Upper lobe of left lung (tissue), 6 donors: ENCODE results near the gene CHCHD3. TPM values are rescaled to one million over a fixed set of nuclear protein-coding genes. Genes with fewer than 3 reads are reported as not detected.

ENCODE experiments used
- ATAC-seq, 2 donors: fragments of 200-7000 bp; cut with Tn5 transposase; one replicate each; pipeline ENCODE4 v1.9.1; 2022; ENCODE audit warnings: mild to moderate bottlenecking in 2 of 2, moderate library complexity in 2 of 2; ENCODE audit not compliant: low FRiP score in 2 of 2
- DNase-seq, 2 donors: peaks; one replicate each; pipeline ENCODE4 v3.0.0-alpha.2; 2019 to 2020
- H3K27ac ChIP-seq, 4 donors: fragments of 200-600 bp; sonication (generic); one replicate each; pipeline ENCODE4 v1.5.1; 2016 to 2019
- H3K27me3 ChIP-seq, 4 donors: fragments of 200-600 bp; sonication (generic); one replicate each; pipeline ENCODE4 v1.5.1; 2017 to 2019
- H3K36me3 ChIP-seq, 4 donors: fragments of 200-600 bp; sonication (generic); one replicate each; pipeline ENCODE4 v1.5.1; 2016 to 2019
- H3K4me1 ChIP-seq, 4 donors: fragments of 200-600 bp; sonication (generic); one replicate each; pipeline ENCODE4 v1.5.1; 2018 to 2019
- H3K4me3 ChIP-seq, 4 donors: fragments of 200-600 bp; sonication (generic); one replicate each; pipeline ENCODE4 v1.5.1; 2017 to 2019; ENCODE audit warnings: mild to moderate bottlenecking in 2 of 4, moderate library complexity in 1 of 4
- H3K9me3 ChIP-seq, 4 donors: fragments of 200-600 bp; sonication (generic); one replicate each; pipeline ENCODE4 v1.5.1; 2018 to 2019
- EP300 ChIP-seq, 4 donors: sonication (generic); formaldehyde crosslinking; IDR thresholded peaks; one replicate each; pipeline ENCODE4 v1.5.1; 2017; ENCODE audit warnings: antibody characterized with exemption in 4 of 4, control low read depth in 2 of 4
- POLR2A ChIP-seq, 4 donors: fragments of 450-650 bp; IDR thresholded peaks; one replicate each; pipeline ENCODE4 v1.5.1; 2016 to 2017; ENCODE audit warnings: antibody characterized with exemption in 4 of 4, mild to moderate bottlenecking in 2 of 4
- POLR2AphosphoS5 ChIP-seq, 2 donors: sonication (generic); formaldehyde crosslinking; IDR thresholded peaks; one replicate each; pipeline ENCODE4 v1.5.1; 2017; ENCODE audit warnings: antibody characterized with exemption in 2 of 2
- WGBS, 2 donors: methylation state at CpG; one replicate each; pipeline ENCODE4 v1.1.5; 2017 to 2018; 5-methylcytosine and 5-hydroxymethylcytosine counted together
- total RNA-seq, 6 donors: library from RNA; depleted of rRNA in 4 of 6; stranded (reverse); fragments of >200 nt in 4 of 6; gene quantifications; one replicate each; pipeline versions ENCODE4 v1.1.0 to v1.2.1, GENCODE V29; 2016 to 2021
- TF ChIP-seq, protein P1 (sequence below), 6 experiments: fragments of 450-650 bp in 4 of 6; fragments of 200-600 bp in 2 of 6; sonication (generic) in 2 of 6; IDR thresholded peaks; one replicate each; pipeline ENCODE4 v1.5.1; 2016 to 2019; ENCODE audit warnings: antibody characterized with exemption in 6 of 6
- donor health status: DM: no; HTN: no; CAD: no; lungs with moderate emphysema.
- donor health status: DM: no; HTN: yes; CAD: no; lungs with severe emphysema.

Gene CHCHD3
- total RNA-seq, 6 donors from 2014 or later, result 42.6 to 54.5 (median 48.6) TPM

DNA sequence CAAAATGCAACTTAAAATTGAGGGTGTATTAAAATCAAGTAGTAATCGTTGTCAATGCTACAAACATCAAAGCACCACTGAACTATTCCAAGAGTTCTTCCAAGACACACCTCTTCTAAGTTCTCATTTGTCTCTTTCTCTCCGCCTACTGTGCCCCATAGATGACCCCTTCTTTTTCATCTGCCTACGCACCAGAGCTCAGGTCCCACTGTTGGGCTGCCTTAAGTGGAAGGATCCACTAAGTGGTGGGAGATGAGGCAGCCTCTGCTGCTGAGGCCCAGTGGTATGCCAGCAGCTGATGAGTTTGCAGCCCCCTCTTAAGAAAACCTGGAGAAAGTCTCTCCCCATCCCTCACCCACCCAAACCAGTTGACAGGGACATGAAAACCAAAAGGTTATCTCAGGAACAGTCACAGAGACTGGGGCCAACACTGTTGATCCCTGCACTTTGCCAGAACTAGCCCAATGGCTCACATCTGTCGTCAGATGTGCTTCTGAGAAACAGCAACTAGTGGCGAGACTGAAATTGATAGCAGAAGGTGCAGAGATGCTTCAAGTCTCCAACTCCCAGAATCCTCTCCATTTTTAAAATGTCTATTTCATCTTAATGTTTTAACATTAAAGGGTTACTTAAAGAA is 88.4 kb downstream of the CHCHD3 start:
- no peak for DNase-seq

DNA sequence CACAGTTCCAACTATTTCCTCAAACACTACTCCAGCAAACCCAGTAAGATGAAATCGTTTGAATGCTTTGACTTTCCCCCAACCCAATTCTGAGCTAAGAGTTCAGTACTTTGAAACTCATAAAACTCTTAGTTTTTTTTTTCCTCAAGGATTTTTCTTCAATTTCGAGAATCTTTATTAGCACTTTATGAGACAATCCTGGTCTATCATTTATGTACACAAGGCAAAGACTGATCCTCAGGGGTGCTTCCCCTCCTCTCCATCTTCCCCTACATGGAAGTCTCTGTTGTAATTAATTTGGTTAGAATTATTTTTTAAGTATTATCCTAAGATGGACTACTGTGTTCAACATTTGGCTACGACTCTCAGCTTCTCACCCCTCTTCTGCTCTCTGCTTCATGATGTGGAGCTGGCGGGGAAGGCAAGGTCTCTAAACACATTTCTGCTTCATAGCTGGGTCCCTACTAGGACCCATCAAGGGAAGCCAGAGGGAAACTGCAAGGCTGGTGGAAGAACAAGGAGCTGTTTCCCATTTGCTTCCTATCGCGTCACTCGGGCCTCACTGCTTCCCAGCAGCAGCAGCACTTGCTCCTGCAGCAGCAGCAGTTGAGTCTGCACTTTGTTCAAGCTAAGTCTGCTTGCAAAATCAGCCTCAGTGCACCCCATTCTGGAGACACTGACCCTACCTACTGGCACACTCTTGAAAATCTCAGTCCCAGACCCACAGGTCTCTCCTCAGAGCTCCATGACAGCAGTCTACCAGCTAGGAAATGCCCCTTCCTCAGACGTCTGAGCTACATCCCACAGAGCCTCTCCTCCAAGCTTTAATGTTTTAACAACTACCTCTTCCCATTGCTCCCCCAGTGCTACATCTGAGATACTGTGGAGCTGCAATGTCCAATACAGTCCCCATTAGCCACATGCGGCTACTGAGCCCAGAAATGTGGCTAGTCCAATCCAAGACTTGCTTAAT is 90.0 kb downstream of the CHCHD3 start:
- Histone ChIP-seq H3K27ac (no peak overlapping the region), H3K4me3 (no peak overlapping the region), H3K27me3 (no peaks in the 10 kb centered on the region), H3K4me1 (peaks cover 0 to 14% (median 0%) of the 10 kb centered on the region in 4 donors), H3K9me3 (no peaks in the 10 kb centered on the region), H3K36me3 (no peaks in the 10 kb centered on the region)
- TF ChIP-seq POLR2AphosphoS5 (IDR thresholded peaks at IDR 0.05) (no peak), POLR2A (IDR thresholded peaks at IDR 0.05) (no peak), EP300 (IDR thresholded peaks at IDR 0.05) (no peak)
- TF ChIP-seq, protein P1, sequence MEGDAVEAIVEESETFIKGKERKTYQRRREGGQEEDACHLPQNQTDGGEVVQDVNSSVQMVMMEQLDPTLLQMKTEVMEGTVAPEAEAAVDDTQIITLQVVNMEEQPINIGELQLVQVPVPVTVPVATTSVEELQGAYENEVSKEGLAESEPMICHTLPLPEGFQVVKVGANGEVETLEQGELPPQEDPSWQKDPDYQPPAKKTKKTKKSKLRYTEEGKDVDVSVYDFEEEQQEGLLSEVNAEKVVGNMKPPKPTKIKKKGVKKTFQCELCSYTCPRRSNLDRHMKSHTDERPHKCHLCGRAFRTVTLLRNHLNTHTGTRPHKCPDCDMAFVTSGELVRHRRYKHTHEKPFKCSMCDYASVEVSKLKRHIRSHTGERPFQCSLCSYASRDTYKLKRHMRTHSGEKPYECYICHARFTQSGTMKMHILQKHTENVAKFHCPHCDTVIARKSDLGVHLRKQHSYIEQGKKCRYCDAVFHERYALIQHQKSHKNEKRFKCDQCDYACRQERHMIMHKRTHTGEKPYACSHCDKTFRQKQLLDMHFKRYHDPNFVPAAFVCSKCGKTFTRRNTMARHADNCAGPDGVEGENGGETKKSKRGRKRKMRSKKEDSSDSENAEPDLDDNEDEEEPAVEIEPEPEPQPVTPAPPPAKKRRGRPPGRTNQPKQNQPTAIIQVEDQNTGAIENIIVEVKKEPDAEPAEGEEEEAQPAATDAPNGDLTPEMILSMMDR (IDR thresholded peaks at IDR 0.05), result no peak
- DNase-seq (no peak), ATAC-seq (no peak)
- 84 to 86% methylated on average over 9 of the region's 9 CpGs for WGBS, 2 donors

More for the DNA sequence above, 88.4 kb downstream of the CHCHD3 start:
- no peak for ATAC-seq
- no peaks in the 10 kb centered on the region for H3K27me3 ChIP-seq
- H3K4me3 ChIP-seq, result no peak overlapping the region
- H3K36me3 ChIP-seq, result no peaks in the 10 kb centered on the region
- no peak overlapping the region for H3K27ac ChIP-seq
- WGBS, 2 donors, result 84 to 86% methylated on average over 5 of the region's 5 CpGs
- peaks cover 0 to 14% (median under 1%) of the 10 kb centered on the region in 4 donors for H3K4me1 ChIP-seq
- H3K9me3 ChIP-seq, result no peaks in the 10 kb centered on the region
- TF ChIP-seq POLR2A (IDR thresholded peaks at IDR 0.05), result no peak
- no peak for TF ChIP-seq EP300 (IDR thresholded peaks at IDR 0.05)
- TF ChIP-seq POLR2AphosphoS5 (IDR thresholded peaks at IDR 0.05), result no peak
- TF ChIP-seq, protein P1 (IDR thresholded peaks at IDR 0.05), result no peak

DNA sequence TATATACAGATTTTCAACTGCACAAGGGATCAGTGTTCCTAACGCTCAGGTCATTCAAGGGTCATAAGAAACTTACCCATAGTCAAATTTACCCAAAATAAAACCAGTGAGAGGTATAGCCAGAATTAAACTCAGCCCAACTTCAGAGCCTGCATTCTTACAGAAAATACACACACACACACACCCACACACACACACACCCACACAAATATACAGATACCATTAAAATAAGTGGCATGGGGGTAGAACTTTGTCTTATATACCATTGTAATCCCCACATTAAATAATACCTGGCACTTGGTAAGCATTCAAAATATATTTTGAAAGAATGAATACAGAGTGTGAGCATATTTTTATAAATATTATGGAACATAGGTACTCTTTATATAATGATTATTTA is 93.8 kb downstream of the CHCHD3 start:
- H3K4me1 ChIP-seq, result peaks cover 0 to 7% (median 0%) of the 10 kb centered on the region in 4 donors
- WGBS, 2 donors, result 88 to 93% methylated on average over 1 of the region's 1 CpG
- no peak for TF ChIP-seq EP300 (IDR thresholded peaks at IDR 0.05)
- TF ChIP-seq, protein P1 (IDR thresholded peaks at IDR 0.05), result no peak
- no peak for TF ChIP-seq POLR2A (IDR thresholded peaks at IDR 0.05)
- no peak for TF ChIP-seq POLR2AphosphoS5 (IDR thresholded peaks at IDR 0.05)
- ATAC-seq, result no peak
- no peaks in the 10 kb centered on the region for H3K36me3 ChIP-seq
- no peak overlapping the region for H3K27ac ChIP-seq
- H3K9me3 ChIP-seq, result no peaks in the 10 kb centered on the region
- no peak overlapping the region for H3K4me3 ChIP-seq
- H3K27me3 ChIP-seq, result no peaks in the 10 kb centered on the region
- DNase-seq, result no peak

DNA sequence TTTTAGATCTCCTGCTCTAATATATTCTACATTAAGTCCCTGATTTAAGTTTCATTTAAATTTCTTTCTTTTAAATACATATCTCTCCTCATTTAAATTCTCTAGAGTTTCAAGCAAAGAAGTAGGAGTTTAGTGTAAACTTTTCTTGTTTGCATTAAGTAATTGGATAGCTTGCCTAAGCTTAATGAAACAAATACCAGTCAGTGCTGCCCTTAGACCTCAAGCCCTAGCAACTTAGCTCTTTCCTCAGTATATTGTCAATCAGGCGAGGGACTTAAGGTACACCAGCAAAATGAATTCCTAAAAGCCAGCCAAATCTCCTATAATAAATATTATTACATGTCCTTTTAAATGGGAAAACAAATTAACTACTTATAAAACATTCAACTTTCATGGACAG is 101.5 kb downstream of the CHCHD3 start:
- H3K9me3 ChIP-seq, result no peaks in the 10 kb centered on the region
- H3K27ac ChIP-seq, result no peak overlapping the region
- 92 to 95% methylated on average over 1 of the region's 1 CpG for WGBS, 2 donors
- no peak for ATAC-seq
- H3K4me3 ChIP-seq, result no peak overlapping the region
- DNase-seq, result no peak
- no peaks in the 10 kb centered on the region for H3K27me3 ChIP-seq
- TF ChIP-seq EP300 (IDR thresholded peaks at IDR 0.05) (no peak), POLR2A (IDR thresholded peaks at IDR 0.05) (no peak), POLR2AphosphoS5 (IDR thresholded peaks at IDR 0.05) (no peak)
- TF ChIP-seq, protein P1 (IDR thresholded peaks at IDR 0.05), result no peak
- no peaks in the 10 kb centered on the region for H3K4me1 ChIP-seq
- H3K36me3 ChIP-seq, result no peaks in the 10 kb centered on the region
